NCI-H146 treated with DMSO at 0.1 percent for 48 hours (cell line): Measurements from ENCODE around the gene NOP14.
"Not testable (repeated sequence)": the region's sequence is repeated elsewhere in the genome, so short reads cannot be mapped to it uniquely, and the experiment has no call there.

Experiments used
- DNase-seq: peaks from one replicate; lab custom pipeline; 2025; ENCODE audit not compliant: unreplicated experiment; lab: John Stamatoyannopoulos, UW

Gene NOP14

DNA sequence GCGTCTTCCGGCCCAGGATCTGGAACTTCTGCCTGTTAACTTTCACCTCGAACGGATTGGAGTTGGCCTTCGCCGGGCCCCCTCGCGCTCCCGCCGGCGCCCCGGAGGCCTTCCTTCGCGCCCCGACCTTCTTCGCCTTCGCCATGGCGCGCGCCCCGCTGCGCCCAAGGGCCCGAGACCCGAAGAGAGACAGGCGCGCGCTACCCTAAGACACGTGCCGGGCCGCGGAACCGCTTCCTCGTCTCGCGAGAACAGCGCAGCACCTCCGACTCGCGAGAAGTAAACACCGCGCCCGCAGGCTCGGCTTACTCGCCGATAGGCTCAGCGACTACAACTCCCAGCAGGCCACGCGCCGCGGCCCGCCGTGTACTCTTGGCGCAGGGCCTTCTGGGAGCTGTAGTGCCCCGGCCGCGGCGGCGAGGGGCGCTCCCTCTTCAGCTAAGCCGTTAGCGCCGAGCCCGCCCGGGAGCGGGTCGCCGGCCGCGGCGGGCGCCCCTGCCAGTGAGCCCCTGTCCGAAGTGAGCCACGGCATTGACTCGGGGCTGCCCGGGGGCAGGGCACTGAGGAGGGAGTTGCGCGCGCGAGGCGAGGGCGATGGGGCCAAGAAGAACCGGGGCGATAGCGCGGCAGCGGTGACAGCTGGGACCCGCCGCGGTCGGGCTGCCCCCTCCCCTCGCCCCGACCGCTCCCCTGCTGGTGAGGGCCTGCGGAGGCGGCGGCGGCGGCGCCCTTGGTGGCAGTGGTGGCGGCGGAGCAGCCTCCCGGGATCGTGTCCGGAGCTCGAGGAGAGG lies at the start of gene NOP14, which contains the start of gene GRK4:
Gene NOP14 (minus strand): TSS at position 232 of the 791 bp plus-strand sequence. CDS start 87 bp downstream, at position 145.
Gene GRK4 (plus strand): TSS at position 397 of the 791 bp plus-strand sequence. CDS start 500 bp downstream, outside the sequence.
- peak; percentile 89 for DNase-seq

DNA sequence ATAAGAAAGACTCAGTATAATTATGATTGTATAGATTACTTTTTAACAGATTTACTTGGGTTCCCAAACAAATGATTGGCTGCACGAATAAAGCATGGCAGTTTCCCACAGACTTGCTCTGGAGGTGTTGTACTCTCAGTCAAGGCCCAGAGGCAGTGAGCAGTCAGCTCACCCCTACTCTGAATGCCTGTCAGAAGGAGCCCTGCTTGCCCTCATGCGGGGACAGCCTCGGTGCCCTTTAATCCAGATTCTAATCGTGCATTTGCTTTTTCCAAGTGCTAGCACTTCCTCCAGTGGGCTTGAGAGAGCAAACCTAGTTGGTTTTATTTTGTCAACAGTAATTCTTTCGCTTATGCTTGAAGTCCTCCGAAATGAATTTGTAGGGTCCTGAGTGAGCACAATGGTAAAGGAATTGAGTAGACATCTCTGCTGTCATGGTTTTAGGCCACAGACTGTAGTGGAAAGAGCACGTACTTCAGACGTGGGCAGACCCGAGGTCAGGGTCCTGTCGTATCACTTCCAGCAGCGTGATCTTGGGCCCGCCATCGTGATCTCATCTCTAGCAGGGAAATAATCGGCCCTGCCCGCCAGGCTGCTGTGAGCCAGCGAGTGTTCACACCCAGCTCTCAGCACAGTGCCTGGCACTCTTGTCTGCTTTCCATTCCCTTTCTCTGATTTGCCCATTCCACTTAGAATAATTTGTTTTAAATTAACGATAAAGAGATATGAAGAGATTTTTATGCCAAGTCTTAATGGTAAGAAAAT lies 48.4 kb upstream of the NOP14 start:
- DNase-seq, result no peak

- DNase-seq, result no peak
Observed at GRCh38 chr4:3010998-3011397, 47.8 kb upstream of the NOP14 start.

GRCh38 chr4:3010577-3010976 lies 47.4 kb upstream of the NOP14 start:
- no peak for DNase-seq

- DNase-seq, result peak; percentile 43
Observed at GRCh38 chr4:3009422-3009821, 46.2 kb upstream of the NOP14 start.

GRCh38 chr4:3007724-3008123 lies 44.5 kb upstream of the NOP14 start:
- no peak for DNase-seq

- DNase-seq, result peak; percentile 67
Observed at GRCh38 chr4:2996415-2996814, 33.2 kb upstream of the NOP14 start.

DNA sequence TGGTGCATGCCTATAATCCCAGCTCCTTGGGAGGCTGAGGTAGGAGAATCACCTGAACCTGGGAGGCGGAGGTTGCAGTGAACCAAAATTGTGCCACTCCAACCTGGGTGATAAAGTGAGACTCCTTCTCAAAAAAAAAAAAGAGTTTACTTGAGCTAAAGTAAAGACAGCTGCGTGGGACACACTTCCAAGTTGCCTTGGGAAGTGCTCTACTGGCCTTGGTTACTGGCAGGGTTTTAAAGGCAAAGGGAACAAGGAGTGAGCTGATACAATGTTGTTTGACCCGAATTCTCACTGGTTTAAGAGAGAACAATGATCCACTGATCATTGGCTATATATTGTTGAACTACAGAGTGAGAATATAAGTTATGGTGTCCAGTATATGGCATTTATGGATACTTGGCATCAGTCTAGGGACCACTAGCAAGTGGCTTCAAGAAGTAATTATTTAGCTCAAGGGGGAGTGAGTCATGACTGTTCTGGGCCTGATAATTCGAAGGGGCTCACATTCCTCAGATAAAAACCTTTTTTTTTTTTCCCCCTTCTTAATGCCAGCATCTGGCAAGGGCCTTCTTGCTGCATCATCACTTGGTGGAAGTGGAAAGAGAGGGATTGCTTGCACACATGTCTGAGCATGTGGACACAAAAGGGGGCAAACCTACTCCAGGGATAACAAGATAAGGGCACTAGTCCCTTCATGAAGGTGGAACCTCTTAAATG lies 32.5 kb upstream of the NOP14 start:
- DNase-seq, result no peak

GRCh38 chr4:2994917-2995316 lies 31.7 kb upstream of the NOP14 start:
- DNase-seq, result no peak

GRCh38 chr4:2991243-2991642 lies 28.0 kb upstream of the NOP14 start:
- no peak for DNase-seq

DNA sequence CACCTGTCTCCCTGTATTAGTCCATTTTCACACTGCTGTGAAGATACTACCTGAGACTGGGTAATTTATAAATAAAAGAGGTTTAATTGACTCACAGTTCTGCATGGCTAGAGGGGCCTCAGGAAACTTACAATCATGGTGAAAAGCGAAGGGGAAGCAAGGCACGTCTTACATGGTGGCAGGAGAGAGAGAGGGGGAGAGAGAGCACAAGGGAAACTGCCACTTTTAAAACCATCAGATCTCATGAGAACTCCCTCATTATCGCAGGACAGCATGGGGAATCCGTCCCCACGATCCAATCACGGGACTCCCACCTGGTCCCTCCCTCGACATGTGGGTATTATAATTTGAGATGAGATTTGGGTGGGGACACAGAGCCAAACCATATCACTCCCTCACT lies 20.5 kb upstream of the NOP14 start:
- not testable (repeated sequence) for DNase-seq

DNA sequence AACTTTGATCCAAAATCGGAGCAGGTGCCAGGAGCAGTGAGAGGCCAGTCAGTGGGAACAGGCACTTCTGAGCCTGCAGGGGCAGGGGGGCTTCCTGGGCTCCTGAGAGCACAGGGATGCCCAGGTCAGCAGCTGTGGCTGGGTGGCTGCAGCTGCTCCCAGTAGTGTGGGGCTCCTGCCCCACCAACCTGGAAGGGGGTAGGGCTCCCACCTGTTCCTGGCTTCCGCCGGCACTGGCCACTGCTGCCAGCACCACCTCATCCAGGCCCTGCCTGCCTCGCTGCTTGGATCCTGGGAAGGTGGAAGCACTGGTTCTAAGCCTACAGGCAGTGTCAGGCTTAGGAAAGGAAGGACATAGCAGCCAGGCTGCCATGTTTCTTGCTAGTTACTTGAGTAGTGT lies 18.8 kb upstream of the NOP14 start:
- DNase-seq, result no peak

DNA sequence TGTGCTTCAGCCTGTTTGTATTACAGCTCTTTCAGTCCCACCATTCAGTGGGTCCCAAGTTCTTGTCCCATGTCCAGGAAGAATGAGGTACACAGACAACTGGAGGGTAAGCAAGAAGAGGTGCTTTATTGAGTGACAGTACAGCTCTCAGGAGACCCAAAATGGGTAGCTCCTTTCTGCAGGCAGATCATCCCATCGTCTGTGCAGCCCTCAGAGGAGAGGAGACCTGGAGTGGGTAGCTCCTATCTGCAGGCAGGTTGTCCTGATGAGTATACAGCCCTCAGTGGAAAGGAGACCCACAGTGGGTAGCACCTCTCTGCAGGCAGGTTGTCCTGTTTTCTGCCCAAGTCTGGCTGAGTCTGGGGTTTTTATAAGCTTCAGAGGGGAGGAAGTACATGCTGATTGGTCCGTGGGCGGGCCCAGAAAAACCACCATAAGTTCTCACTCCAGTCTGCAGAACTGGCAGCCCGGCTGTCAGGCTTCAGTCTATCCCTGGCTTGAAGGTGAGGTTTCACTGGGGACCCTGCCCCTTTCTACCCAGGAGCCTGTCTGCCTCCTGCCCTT lies 18.1 kb upstream of the NOP14 start:
- no peak for DNase-seq

DNA sequence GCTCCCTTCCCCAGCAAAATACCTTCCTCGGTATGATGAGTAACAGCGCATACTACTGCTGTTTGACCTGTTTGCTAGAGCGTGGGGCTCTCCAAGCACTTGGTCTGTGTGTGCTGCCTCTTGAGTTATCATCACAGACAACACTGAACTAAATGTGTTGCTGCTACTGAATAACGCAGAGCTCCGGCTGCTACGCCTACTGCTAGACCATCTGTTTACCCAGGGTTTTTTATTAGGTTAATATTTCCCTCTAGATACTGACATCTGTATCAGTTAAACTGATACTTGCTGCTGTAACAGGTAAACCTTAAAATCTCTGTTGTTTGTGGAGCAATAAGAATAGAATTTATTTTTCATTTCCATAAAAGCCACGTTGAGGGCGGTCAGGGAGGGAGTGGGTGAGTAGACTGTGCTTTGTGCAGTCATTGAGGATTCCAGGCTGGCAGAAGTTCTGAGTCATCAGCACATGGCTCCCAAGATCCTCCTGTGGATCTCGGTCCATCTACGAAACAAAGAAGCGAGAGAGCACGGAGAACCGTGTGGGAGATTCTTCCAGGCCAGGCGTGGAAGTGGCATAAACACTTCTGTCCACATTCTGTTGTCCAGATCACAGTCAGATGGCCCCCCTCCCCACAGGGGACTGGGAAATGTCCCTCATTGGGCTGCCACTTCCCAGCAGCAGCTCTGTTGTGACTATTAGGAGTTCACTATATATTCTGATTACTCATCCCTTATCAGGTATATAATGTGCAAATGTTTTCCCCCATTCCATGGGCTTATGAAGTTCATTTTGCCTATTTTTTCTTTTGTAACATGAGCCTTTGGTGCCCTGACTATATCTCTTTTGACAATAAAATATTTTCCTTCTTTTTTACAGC lies 14.2 kb upstream of the NOP14 start:
- DNase-seq, result no peak

DNA sequence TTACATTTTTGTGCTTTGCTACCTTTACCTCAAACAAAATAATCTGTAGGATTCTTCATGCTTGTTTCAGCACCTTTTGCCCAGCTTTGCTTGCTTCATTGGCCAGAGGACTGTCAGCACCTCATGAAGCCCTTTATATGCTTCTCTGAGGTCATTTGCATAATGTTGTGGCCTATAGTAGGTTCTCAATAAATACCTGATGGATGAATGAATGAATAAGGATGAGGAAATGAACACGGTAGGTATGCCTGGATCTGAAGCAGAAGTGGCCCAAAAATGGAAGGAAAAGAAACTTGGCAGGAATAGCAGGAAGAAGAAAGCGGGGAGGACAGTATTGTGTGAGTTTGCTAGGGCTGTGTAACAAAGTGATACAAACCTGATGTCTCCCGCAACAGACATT lies 8.1 kb upstream of the NOP14 start:
- no peak for DNase-seq

- DNase-seq, result no peak
Observed at GRCh38 chr4:2968381-2968780, 5.2 kb upstream of the NOP14 start.

DNA sequence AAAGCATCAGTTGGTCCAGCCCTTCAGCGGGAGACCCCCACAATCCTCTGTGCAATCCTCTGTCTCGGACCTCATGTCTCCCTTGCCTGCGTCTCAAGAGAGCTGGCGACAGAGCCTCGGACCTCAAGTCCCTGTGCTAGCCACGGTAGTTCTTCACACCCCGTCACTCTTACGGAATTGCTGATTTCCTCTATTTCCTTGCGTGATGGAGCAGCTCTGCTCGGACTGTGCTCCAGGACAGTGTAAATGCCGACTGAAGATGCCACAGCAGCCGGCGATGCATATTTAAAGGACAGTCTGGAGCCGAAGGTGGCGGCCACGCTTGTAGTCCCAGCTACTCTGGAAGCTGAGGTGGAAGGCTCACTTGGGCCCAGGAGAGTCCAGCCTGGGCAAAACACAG lies 2.1 kb upstream of the NOP14 start:
- DNase-seq, result no peak

- DNase-seq, result no peak
Observed at GRCh38 chr4:2964706-2965258, 1.6 kb upstream of the NOP14 start.

DNA sequence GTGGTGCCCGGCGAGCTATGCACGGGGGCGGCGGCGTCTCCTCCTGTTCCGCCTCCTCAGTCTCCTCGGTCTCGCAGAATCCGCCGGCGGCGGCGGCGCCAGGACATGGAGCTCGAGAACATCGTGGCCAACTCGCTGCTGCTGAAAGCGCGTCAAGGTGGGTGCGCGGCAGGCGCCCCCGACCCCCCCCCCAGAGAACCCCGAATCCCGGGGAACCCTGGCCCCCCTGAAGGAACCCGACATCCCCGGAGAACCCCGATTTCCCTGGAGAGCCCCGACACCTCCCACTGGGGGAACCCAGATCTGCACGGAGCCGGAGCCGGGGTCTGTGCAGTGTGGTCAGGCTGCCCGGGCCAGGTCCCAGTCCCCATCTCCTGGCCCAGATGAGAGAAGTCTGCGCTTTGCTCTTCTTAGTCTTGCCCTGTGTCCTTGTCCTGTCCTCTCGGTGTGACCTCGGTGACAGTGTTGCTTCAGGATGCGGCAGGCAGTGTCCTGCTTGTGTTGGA lies 813 bp upstream of the NOP14 start:
- no peak for DNase-seq
